GM23248 (cell line): ENCODE results near the gene FMN2. TPM values are rescaled to one million over a fixed set of nuclear protein-coding genes. Genes with fewer than 3 reads are reported as not detected.

Experiments used
- DNase-seq: peaks from one replicate; pipeline ENCODE4 v3.0.0-alpha.2; 2015
- H2AFZ ChIP-seq: fragments of 200-600 bp; sonication (generic); 2 replicates; pipeline ENCODE4 v1.6.1; 2016; ENCODE audit warnings: antibody characterized with exemption
- H3F3A ChIP-seq: fragments of 200-600 bp; sonication (generic); 2 replicates; pipeline ENCODE4 v1.6.1; 2016; ENCODE audit warnings: mild to moderate bottlenecking, antibody characterized with exemption, mixed run types; ENCODE audit not compliant: insufficient read depth
- H3K27ac ChIP-seq: fragments of 200-600 bp; sonication (generic); 2 replicates; pipeline ENCODE4 v1.5.1; 2016; ENCODE audit warnings: mild to moderate bottlenecking
- H3K27me3 ChIP-seq: fragments of 200-600 bp; sonication (generic); replicated peaks from 2 replicates; pipeline ENCODE4 v1.6.1; 2016; ENCODE audit warnings: mild to moderate bottlenecking; ENCODE audit not compliant: insufficient read depth
- H3K36me3 ChIP-seq: fragments of 200-600 bp; sonication (generic); 2 replicates; pipeline ENCODE4 v1.6.1; 2016; ENCODE audit warnings: low read depth, mild to moderate bottlenecking
- H3K4me1 ChIP-seq: fragments of 200-600 bp; sonication (generic); 2 replicates; pipeline ENCODE4 v1.6.1; 2016; ENCODE audit warnings: mild to moderate bottlenecking; ENCODE audit not compliant: insufficient read depth
- H3K4me2 ChIP-seq: fragments of 200-600 bp; sonication (generic); one replicate; pipeline ENCODE4 v1.6.1; 2016; ENCODE audit warnings: mild to moderate bottlenecking; ENCODE audit not compliant: unreplicated experiment
- H3K4me3 ChIP-seq: fragments of 200-600 bp; sonication (generic); 2 replicates; pipeline ENCODE4 v1.5.1; 2016; ENCODE audit warnings: mild to moderate bottlenecking
- H3K79me2 ChIP-seq: fragments of 200-600 bp; sonication (generic); 2 replicates; pipeline ENCODE4 v1.6.1; 2016; ENCODE audit warnings: mild to moderate bottlenecking; ENCODE audit not compliant: insufficient read depth
- H3K9ac ChIP-seq: fragments of 200-600 bp; sonication (generic); 2 replicates; pipeline ENCODE4 v1.6.1; 2016; ENCODE audit warnings: mild to moderate bottlenecking
- H3K9me2 ChIP-seq: fragments of 200-600 bp; sonication (generic); 2 replicates; pipeline ENCODE4 v1.6.1; 2016; ENCODE audit warnings: mixed run types, mild to moderate bottlenecking, moderate library complexity; ENCODE audit not compliant: insufficient read depth
- H3K9me3 ChIP-seq: fragments of 200-600 bp; sonication (generic); one replicate; pipeline ENCODE4 v1.6.1; 2017; ENCODE audit warnings: low read depth
- H4K20me1 ChIP-seq: fragments of 200-600 bp; sonication (generic); 2 replicates; pipeline ENCODE4 v1.6.0; 2016; ENCODE audit not compliant: insufficient read depth
- EZH2 ChIP-seq: fragments of 200-600 bp; sonication (generic); IDR thresholded peaks from 2 replicates; pipeline ENCODE4 v1.6.1; 2018; ENCODE audit warnings: antibody characterized with exemption, mild to moderate bottlenecking; ENCODE audit not compliant: insufficient read depth, poor library complexity, severe bottlenecking
- EZH2phosphoT487 ChIP-seq: fragments of 200-600 bp; sonication (generic); IDR thresholded peaks from 2 replicates; pipeline ENCODE4 v1.6.1; 2018; ENCODE audit warnings: antibody characterized with exemption, moderate library complexity, mild to moderate bottlenecking, low read depth; ENCODE audit not compliant: insufficient read depth
- WGBS, 2 experiments: methylation state at CpG; one replicate each; pipeline ENCODE4 v1.1.6; 2015 to 2017; ENCODE audit warnings: low lambda C conversion rate in 2 of 2, low coverage in 1 of 2; ENCODE audit errors: missing lambda C conversion rate in 2 of 2; 5-methylcytosine and 5-hydroxymethylcytosine counted together
- in situ Hi-C: fragments of 300-500 bp; cut with MboI; formaldehyde crosslinking; loops from 2 replicates; pipeline ENCODE4 v1.15.0; 2020
- polyA plus RNA-seq: library from polyadenylated mRNA; unstranded; fragments of >200 nt; fragmentation: Nextera tagmentation; extraction: Ambion mirVana; gene quantifications from 2 replicates; pipeline ENCODE4 v1.2.1, GENCODE V29; 2016
- total RNA-seq: library from RNA; depleted of rRNA; stranded (reverse); fragments of >200 nt; shearing (Covaris generic); gene quantifications from 2 replicates; pipeline ENCODE4 v1.2.3, GENCODE V29; 2014

Gene FMN2
- total and polyA plus RNA-seq, 2 experiments from 2014 or later, result 78.2 to 114 TPM

- Histone ChIP-seq H3K9me3 (no peaks in the 10 kb centered on the region), H4K20me1 (no peaks in the 10 kb centered on the region), H3K4me1 (peaks cover 58% of the 10 kb centered on the region), H3K9me2 (no peaks in the 10 kb centered on the region), H3K4me2 (no peak overlapping the region), H3K27ac (peak overlapping the region; percentile 98), H3F3A (peaks cover 66% of the 10 kb centered on the region), H3K27me3 (no peaks in the 10 kb centered on the region), H3K36me3 (peaks cover 15% of the 10 kb centered on the region), H3K79me2 (peaks cover 60% of the 10 kb centered on the region), H2AFZ (no peak overlapping the region), H3K9ac (no peak overlapping the region), H3K4me3 (no peak overlapping the region)
- TF ChIP-seq EZH2phosphoT487 (no peak), EZH2 (no peak)
- DNase-seq, result peak; percentile 61
- WGBS, 2 experiments, result 77 to 79% methylated on average over 7 of the region's 7 CpGs
- in situ Hi-C loops, result no loop called here
These were observed 190.6 kb downstream of the FMN2 start for GRCh38 chr1:240282061-240282830.

- 38 to 41% methylated on average over 7 of the region's 7 CpGs for WGBS, 2 experiments
- peak overlapping the region; percentile 58 for H3K4me2 ChIP-seq
- TF ChIP-seq EZH2 (no peak), EZH2phosphoT487 (no peak)
- H3K9ac ChIP-seq, result peak overlapping the region; percentile 75
- H3K9me3 ChIP-seq, result no peaks in the 10 kb centered on the region
- no peak overlapping the region for H2AFZ ChIP-seq
- H4K20me1 ChIP-seq, result no peaks in the 10 kb centered on the region
- H3K27ac ChIP-seq, result peak overlapping the region; percentile 98
- peak; percentile 75 for DNase-seq
- no peaks in the 10 kb centered on the region for H3K27me3 ChIP-seq
- peaks cover 5% of the 10 kb centered on the region; the same call in 1 of the 2 replicates for H3K36me3 ChIP-seq
- in situ Hi-C loops, result no loop called here
- peaks cover 67% of the 10 kb centered on the region for H3K4me1 ChIP-seq
- peaks cover 67% of the 10 kb centered on the region for H3F3A ChIP-seq
- H3K4me3 ChIP-seq, result no peak overlapping the region
- no peaks in the 10 kb centered on the region for H3K9me2 ChIP-seq
- H3K79me2 ChIP-seq, result peaks cover 60% of the 10 kb centered on the region
These were observed 193.2 kb downstream of the FMN2 start for GRCh38 chr1:240284656-240285414.

GRCh38 chr1:240285540-240285939 lies 193.9 kb downstream of the FMN2 start:
- Histone ChIP-seq H3K27me3 (no peaks in the 10 kb centered on the region), H3K4me3 (peak overlapping the region; percentile 50), H4K20me1 (no peaks in the 10 kb centered on the region), H3K27ac (peak overlapping the region; percentile 98), H3K9ac (peak overlapping the region; percentile 75), H3K4me1 (peaks cover 67% of the 10 kb centered on the region), H3K9me2 (no peaks in the 10 kb centered on the region), H2AFZ (no peak overlapping the region), H3K36me3 (peaks cover 8% of the 10 kb centered on the region; the same call in 1 of the 2 replicates), H3K4me2 (peak overlapping the region; percentile 64), H3K9me3 (no peaks in the 10 kb centered on the region), H3F3A (peaks cover 67% of the 10 kb centered on the region), H3K79me2 (peaks cover 60% of the 10 kb centered on the region)
- TF ChIP-seq EZH2phosphoT487 (no peak), EZH2 (no peak)
- in situ Hi-C loops, result no loop called here
- peak; percentile 95 for DNase-seq
- WGBS, 2 experiments, result 3 to 4% methylated on average over 4 of the region's 4 CpGs

- TF ChIP-seq EZH2phosphoT487 (no peak), EZH2 (no peak)
These were observed 196.0 kb downstream of the FMN2 start for GRCh38 chr1:240287722-240288121.

More at GRCh38 chr1:240287722-240288121, 196.0 kb downstream of the FMN2 start:
- peak overlapping the region; percentile 64 for H3K4me2 ChIP-seq
- H3K9me2 ChIP-seq, result no peaks in the 10 kb centered on the region
- in situ Hi-C loops, result no loop called here
- H3K36me3 ChIP-seq, result peaks cover 12% of the 10 kb centered on the region; the same call in 1 of the 2 replicates
- DNase-seq, result no peak
- no peaks in the 10 kb centered on the region for H3K9me3 ChIP-seq
- peak overlapping the region; percentile 98 for H3K27ac ChIP-seq
- H3K4me1 ChIP-seq, result peaks cover 63% of the 10 kb centered on the region
- H4K20me1 ChIP-seq, result no peaks in the 10 kb centered on the region
- no peak overlapping the region for H3K4me3 ChIP-seq
- peaks cover 65% of the 10 kb centered on the region for H3K79me2 ChIP-seq
- 93 to 97% methylated on average over 1 of the region's 1 CpG for WGBS, 2 experiments
- H2AFZ ChIP-seq, result no peak overlapping the region
- no peaks in the 10 kb centered on the region for H3K27me3 ChIP-seq
- peaks cover 64% of the 10 kb centered on the region for H3F3A ChIP-seq
- H3K9ac ChIP-seq, result peak overlapping the region; percentile 75; the same call in 1 of the 2 replicates
